KOPT-K1 (cell line): ENCODE data around the gene ADIPOR2.

Experiments used
- H3K27ac ChIP-seq: fragments of 200-600 bp; sonication (generic); 2 replicates; pipeline ENCODE4 v1.5.1; 2016; ENCODE audit warnings: antibody characterized with exemption, mild to moderate bottlenecking, low read depth, low read length; ENCODE audit not compliant: poor library complexity, severe bottlenecking
- H3K36me3 ChIP-seq: fragments of 200-600 bp; sonication (generic); 2 replicates; pipeline ENCODE4 v1.5.1; 2017; ENCODE audit warnings: antibody characterized with exemption, mild to moderate bottlenecking, low read length, moderate library complexity; ENCODE audit not compliant: insufficient read depth
- H3K9me3 ChIP-seq: fragments of 200-600 bp; sonication (generic); 2 replicates; pipeline ENCODE4 v1.5.1; 2017; ENCODE audit warnings: antibody characterized with exemption, low read length, mild to moderate bottlenecking; ENCODE audit not compliant: insufficient read depth, poor library complexity, severe bottlenecking

Gene ADIPOR2

GRCh38 chr12:1760566-1761382 is 69.9 kb downstream of the ADIPOR2 start:
- peaks cover 65% of the 10 kb centered on the region for H3K36me3 ChIP-seq
- H3K27ac ChIP-seq: no peak overlapping the region
- H3K9me3 ChIP-seq: no peaks in the 10 kb centered on the region

- Histone ChIP-seq H3K9me3 (no peaks in the 10 kb centered on the region), H3K36me3 (peaks cover 56% of the 10 kb centered on the region), H3K27ac (no peak overlapping the region)
Measured at GRCh38 chr12:1761857-1762256, 71.0 kb downstream of the ADIPOR2 start.

- Histone ChIP-seq H3K27ac (no peak overlapping the region), H3K36me3 (peaks cover 44% of the 10 kb centered on the region), H3K9me3 (no peaks in the 10 kb centered on the region)
Measured at GRCh38 chr12:1763153-1763552, 72.3 kb downstream of the ADIPOR2 start.

- Histone ChIP-seq H3K36me3 (peaks cover 43% of the 10 kb centered on the region), H3K27ac (no peak overlapping the region), H3K9me3 (no peaks in the 10 kb centered on the region)
Measured at GRCh38 chr12:1766110-1766509, 75.2 kb downstream of the ADIPOR2 start.

- no peak overlapping the region for H3K27ac ChIP-seq
- H3K36me3 ChIP-seq: peaks cover 40% of the 10 kb centered on the region
- H3K9me3 ChIP-seq: no peaks in the 10 kb centered on the region
Measured at GRCh38 chr12:1767407-1768090, 76.7 kb downstream of the ADIPOR2 start.

- Histone ChIP-seq H3K36me3 (peaks cover 46% of the 10 kb centered on the region), H3K27ac (no peak overlapping the region), H3K9me3 (no peaks in the 10 kb centered on the region)
Measured at GRCh38 chr12:1768615-1769014, 77.7 kb downstream of the ADIPOR2 start.

GRCh38 chr12:1769809-1770494 is 79.1 kb downstream of the ADIPOR2 start:
- H3K9me3 ChIP-seq: no peaks in the 10 kb centered on the region
- peaks cover 54% of the 10 kb centered on the region for H3K36me3 ChIP-seq
- H3K27ac ChIP-seq: no peak overlapping the region

- H3K27ac ChIP-seq: no peak overlapping the region
- H3K36me3 ChIP-seq: peaks cover 79% of the 10 kb centered on the region
- no peaks in the 10 kb centered on the region for H3K9me3 ChIP-seq
Measured at GRCh38 chr12:1773937-1774655, 83.2 kb downstream of the ADIPOR2 start.

- peaks cover 81% of the 10 kb centered on the region for H3K36me3 ChIP-seq
- no peaks in the 10 kb centered on the region for H3K9me3 ChIP-seq
- no peak overlapping the region for H3K27ac ChIP-seq
Measured at GRCh38 chr12:1776170-1776921, 85.5 kb downstream of the ADIPOR2 start.

GRCh38 chr12:1777798-1778197 is 86.9 kb downstream of the ADIPOR2 start:
- Histone ChIP-seq H3K27ac (no peak overlapping the region), H3K9me3 (no peaks in the 10 kb centered on the region), H3K36me3 (peaks cover 85% of the 10 kb centered on the region)

- Histone ChIP-seq H3K9me3 (no peaks in the 10 kb centered on the region), H3K36me3 (peaks cover 84% of the 10 kb centered on the region), H3K27ac (no peak overlapping the region)
Measured at GRCh38 chr12:1778911-1779310, 88.0 kb downstream of the ADIPOR2 start.

GRCh38 chr12:1779783-1780182 is 88.9 kb downstream of the ADIPOR2 start:
- no peaks in the 10 kb centered on the region for H3K9me3 ChIP-seq
- H3K36me3 ChIP-seq: peaks cover 87% of the 10 kb centered on the region
- H3K27ac ChIP-seq: no peak overlapping the region

GRCh38 chr12:1781772-1782171 is 90.9 kb downstream of the ADIPOR2 start:
- H3K36me3 ChIP-seq: peaks cover 93% of the 10 kb centered on the region
- H3K9me3 ChIP-seq: no peaks in the 10 kb centered on the region
- H3K27ac ChIP-seq: no peak overlapping the region

GRCh38 chr12:1782215-1782614 is 91.3 kb downstream of the ADIPOR2 start:
- H3K36me3 ChIP-seq: peaks cover 96% of the 10 kb centered on the region
- H3K27ac ChIP-seq: no peak overlapping the region
- H3K9me3 ChIP-seq: no peaks in the 10 kb centered on the region
